Measurements from ENCODE around the gene RNF152. TPM values are rescaled to one million over a fixed set of nuclear protein-coding genes. Genes with fewer than 3 reads are reported as not detected.

RNF152 gene
- total and polyA plus RNA-seq, 2 donors (not counting 3 experiments of a cell fraction or from before 2014, with no cell fraction given): 20.8 to 27.5 TPM

GRCh38 chr18:61882296-61883004 lies 10.4 kb downstream of the RNF152 start:
- H3K9me1 ChIP-seq (replicated peaks; ENCODE audit: control insufficient read depth, extremely low read depth, insufficient read depth, low read length): no peaks in the 10 kb centered on the region
- CTCF ChIA-PET: interaction anchor here (2.7 kb wide), 1 partner anchor 11 kb away, joined by 14 read pairs; the partner anchor contains the start of gene RNF152
- peaks cover 4% of the 10 kb centered on the region for H4K20me1 ChIP-seq (replicated peaks; ENCODE audit: control insufficient read depth, extremely low read depth, insufficient read depth, low read length)
- POLR2A ChIA-PET: interaction anchor here (0.7 kb wide), 1 partner anchor 49 kb away, joined by 3 read pairs; no protein-coding TSS in a partner anchor
- dilution Hi-C loops (cut with MboI; ENCODE audit: extremely low pct_ligation_motif_present, low sequenced_read_pairs): no loop called here
- FAIRE-seq (no peak), DNase-seq (ENCODE audit: low read depth, low spot score) (no peak)
- H3K9me3 ChIP-seq (replicated peaks; ENCODE audit: control insufficient read depth, insufficient read depth, low read length): no peaks in the 10 kb centered on the region
- H3K27me3 ChIP-seq (ENCODE audit: control insufficient read depth in 2 of 2, insufficient read depth in 2 of 2, low read length in 2 of 2): no peaks in the 10 kb centered on the region
- no peak overlapping the region for H3K27ac ChIP-seq (ENCODE audit: insufficient read depth, low read depth, low read length)
- no peaks in the 10 kb centered on the region for H3K4me1 ChIP-seq (ENCODE audit: control insufficient read depth, extremely low read depth, insufficient read depth, low read length)
- H3K9ac ChIP-seq (replicated peaks; ENCODE audit: extremely low read depth, insufficient read depth, low read length): no peak overlapping the region
- intact Hi-C loops (cut with micrococcal nuclease): no loop called here
- no peak overlapping the region for H3K4me3 ChIP-seq (replicated peaks in 1 of 3; ENCODE audit: insufficient read depth in 1 of 3, low read depth in 1 of 3, low read length in 3 of 3)
- H3K4me2 ChIP-seq (ENCODE audit: insufficient read depth, low read length): no peak overlapping the region
- H3K79me2 ChIP-seq (ENCODE audit: control insufficient read depth, insufficient read depth, low read length): peaks cover 78% of the 10 kb centered on the region
- no TSS peak for BruUV-seq (replicated peaks)
- TF ChIP-seq POLR2AphosphoS5 (IDR thresholded peaks at IDR 0.05; ENCODE audit: insufficient read depth, low read depth, low read length) (no peak), FOS (IDR thresholded peaks at IDR 0.05; ENCODE audit: borderline replicate concordance, insufficient read depth, low read length) (no peak), GATA2 (IDR thresholded peaks at IDR 0.05; ENCODE audit: insufficient read depth, insufficient read length, low read depth, low read length) (peak; percentile 24), MYC (IDR thresholded peaks at IDR 0.05; ENCODE audit: low read depth, low read length) (no peak), EZH2 (IDR thresholded peaks at IDR 0.05; ENCODE audit: borderline replicate concordance, low read depth, low read length, severe bottlenecking) (no peak), JUN (IDR thresholded peaks at IDR 0.05; ENCODE audit: borderline replicate concordance, insufficient read depth, insufficient read length, low read depth) (no peak), POLR2A (IDR thresholded peaks at IDR 0.05; ENCODE audit: low read depth, low read length) (no peak)
- TF ChIP-seq, protein P1, sequence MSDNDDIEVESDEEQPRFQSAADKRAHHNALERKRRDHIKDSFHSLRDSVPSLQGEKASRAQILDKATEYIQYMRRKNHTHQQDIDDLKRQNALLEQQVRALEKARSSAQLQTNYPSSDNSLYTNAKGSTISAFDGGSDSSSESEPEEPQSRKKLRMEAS (IDR thresholded peaks at IDR 0.05; ENCODE audit: insufficient read depth, insufficient read length): no peak
- TF ChIP-seq, protein P2, sequence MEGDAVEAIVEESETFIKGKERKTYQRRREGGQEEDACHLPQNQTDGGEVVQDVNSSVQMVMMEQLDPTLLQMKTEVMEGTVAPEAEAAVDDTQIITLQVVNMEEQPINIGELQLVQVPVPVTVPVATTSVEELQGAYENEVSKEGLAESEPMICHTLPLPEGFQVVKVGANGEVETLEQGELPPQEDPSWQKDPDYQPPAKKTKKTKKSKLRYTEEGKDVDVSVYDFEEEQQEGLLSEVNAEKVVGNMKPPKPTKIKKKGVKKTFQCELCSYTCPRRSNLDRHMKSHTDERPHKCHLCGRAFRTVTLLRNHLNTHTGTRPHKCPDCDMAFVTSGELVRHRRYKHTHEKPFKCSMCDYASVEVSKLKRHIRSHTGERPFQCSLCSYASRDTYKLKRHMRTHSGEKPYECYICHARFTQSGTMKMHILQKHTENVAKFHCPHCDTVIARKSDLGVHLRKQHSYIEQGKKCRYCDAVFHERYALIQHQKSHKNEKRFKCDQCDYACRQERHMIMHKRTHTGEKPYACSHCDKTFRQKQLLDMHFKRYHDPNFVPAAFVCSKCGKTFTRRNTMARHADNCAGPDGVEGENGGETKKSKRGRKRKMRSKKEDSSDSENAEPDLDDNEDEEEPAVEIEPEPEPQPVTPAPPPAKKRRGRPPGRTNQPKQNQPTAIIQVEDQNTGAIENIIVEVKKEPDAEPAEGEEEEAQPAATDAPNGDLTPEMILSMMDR (IDR thresholded peaks at IDR 0.05; ENCODE audit: extremely low read depth in 1 of 2, insufficient read depth in 1 of 2, low read depth in 1 of 2, low read length in 2 of 2): no peak
- H3K36me3 ChIP-seq (ENCODE audit: control insufficient read depth in 2 of 2, extremely low read depth in 1 of 2, insufficient read depth in 2 of 2, low read length in 2 of 2): peaks cover 2 to 5% of the 10 kb centered on the region in 2 experiments
- no peak overlapping the region for H2AFZ ChIP-seq (ENCODE audit: low read depth, low read length)
